IMR-90 (cell line): Measurements from ENCODE around the gene UBD. TPM values are rescaled to one million over a fixed set of nuclear protein-coding genes. Genes with fewer than 3 reads are reported as not detected.

Source experiments
- ATAC-seq: fragments of 200-7000 bp; cut with Tn5 transposase; 2 replicates; pipeline ENCODE4 v1.9.1; 2020; ENCODE audit warnings: low read depth, mild to moderate bottlenecking, moderate library complexity
- BruUV-seq: library from RNA; stranded (reverse); fragments of 400-500 nt; replicated peaks from 2 replicates; lab custom pipeline; 2021; lab: Mats Ljungman, UMichigan
- CTCF ChIA-PET: fragments of 300-600 bp; formaldehyde crosslinking; extraction: SDS; loops from one replicate; lab custom pipeline; 2021; ENCODE audit warnings: antibody characterized with exemption; lab: Yijun Ruan, JAX
- POLR2A ChIA-PET: fragments of 300-600 bp; sonication (Branson Sonifier 250); formaldehyde crosslinking; loops from one replicate; lab custom pipeline; 2022; ENCODE audit warnings: antibody characterized with exemption; ENCODE audit not compliant: unreplicated experiment; lab: Charles Lee
- DNase-seq: peaks from one replicate; pipeline ENCODE4 v3.0.0; 2013
- H2AFZ ChIP-seq: replicated peaks from 2 replicates; pipeline ENCODE3; 2013; ENCODE audit warnings: low read length, mild to moderate bottlenecking; ENCODE audit not compliant: poor library complexity
- H2AK5ac ChIP-seq: 2 replicates; pipeline ENCODE4 v1.6.1; 2013; ENCODE audit warnings: low read depth, low read length, inconsistent platforms
- H2AK9ac ChIP-seq: replicated peaks from 2 replicates; pipeline ENCODE3; 2013; ENCODE audit warnings: mild to moderate bottlenecking, low read depth, low read length, moderate library complexity; ENCODE audit not compliant: poor library complexity
- H2BK120ac ChIP-seq: 2 replicates; pipeline ENCODE4 v1.6.1; 2013; ENCODE audit warnings: low read depth, low read length, inconsistent platforms
- H2BK15ac ChIP-seq: 3 replicates; pipeline ENCODE4 v1.6.1; 2013; ENCODE audit warnings: low read depth, low read length, inconsistent platforms
- H2BK20ac ChIP-seq: 2 replicates; pipeline ENCODE4 v1.6.1; 2013; ENCODE audit warnings: low read depth, mild to moderate bottlenecking, inconsistent platforms, low read length, moderate library complexity
- H2BK5ac ChIP-seq: 2 replicates; pipeline ENCODE4 v1.6.1; 2013; ENCODE audit warnings: mild to moderate bottlenecking, low read depth, low read length, inconsistent platforms; ENCODE audit not compliant: poor library complexity, severe bottlenecking
- H3K14ac ChIP-seq: replicated peaks from 2 replicates; pipeline ENCODE4 v1.6.1; 2013; ENCODE audit warnings: low read depth, low read length, inconsistent platforms
- H3K18ac ChIP-seq: 2 replicates; pipeline ENCODE4 v1.6.1; 2013; ENCODE audit warnings: low read depth, low read length, control low read depth
- H3K23ac ChIP-seq: 2 replicates; pipeline ENCODE4 v1.6.1; 2013; ENCODE audit warnings: low read depth, low read length, inconsistent platforms
- H3K27ac ChIP-seq: 2 replicates; pipeline ENCODE4 v1.5.1; 2013; ENCODE audit warnings: mild to moderate bottlenecking, control low read depth, low read length; ENCODE audit not compliant: insufficient read depth
- H3K27me3 ChIP-seq: 2 replicates; pipeline ENCODE4 v1.6.1; 2013; ENCODE audit warnings: low read length; ENCODE audit not compliant: control insufficient read depth, insufficient read depth
- H3K36me3 ChIP-seq: 2 replicates; pipeline ENCODE4 v1.6.1; 2013; ENCODE audit warnings: low read length, mixed read lengths; ENCODE audit not compliant: control insufficient read depth, insufficient read depth
- H3K4ac ChIP-seq: 2 replicates; pipeline ENCODE4 v1.6.1; 2013; ENCODE audit warnings: low read depth, low read length, inconsistent platforms
- H3K4me1 ChIP-seq: 2 replicates; pipeline ENCODE4 v1.6.1; 2013; ENCODE audit warnings: low read length, mixed read lengths; ENCODE audit not compliant: control insufficient read depth, insufficient read depth
- H3K4me2 ChIP-seq: 2 replicates; pipeline ENCODE4 v1.6.1; 2013; ENCODE audit warnings: low read depth, mild to moderate bottlenecking, control low read depth, low read length, moderate library complexity
- H3K4me3 ChIP-seq: 2 replicates; pipeline ENCODE4 v1.5.1; 2013; ENCODE audit warnings: low read depth, mild to moderate bottlenecking, control low read depth, low read length, moderate library complexity; ENCODE audit not compliant: insufficient read depth
- H3K56ac ChIP-seq: 2 replicates; pipeline ENCODE4 v1.6.1; 2013; ENCODE audit warnings: low read length, inconsistent platforms; ENCODE audit not compliant: insufficient read depth; ENCODE audit errors: extremely low read depth
- H3K79me1 ChIP-seq, 2 experiments: 2 replicates each; pipeline ENCODE4 v1.6.1; 2013; ENCODE audit warnings: low read length in 2 of 2, inconsistent platforms in 1 of 2, low read depth in 1 of 2
- H3K9ac ChIP-seq: 2 replicates; pipeline ENCODE4 v1.6.1; 2013; ENCODE audit warnings: low read depth, low read length, control low read depth
- H3K9me1 ChIP-seq: 2 replicates; pipeline ENCODE4 v1.6.1; 2013; ENCODE audit warnings: low read length, inconsistent platforms; ENCODE audit not compliant: insufficient read depth
- H3K9me3 ChIP-seq: 2 replicates; pipeline ENCODE4 v1.6.1; 2013; ENCODE audit warnings: low read length; ENCODE audit not compliant: control insufficient read depth, insufficient read depth
- H4K20me1 ChIP-seq: 2 replicates; pipeline ENCODE4 v1.6.1; 2013; ENCODE audit warnings: low read length, inconsistent platforms; ENCODE audit not compliant: insufficient read depth
- H4K5ac ChIP-seq: 2 replicates; pipeline ENCODE4 v1.6.1; 2013; ENCODE audit warnings: mild to moderate bottlenecking, low read depth, low read length, control low read depth
- H4K8ac ChIP-seq, 2 experiments: 2 replicates each; pipeline ENCODE4 v1.6.1; 2013; ENCODE audit warnings: low read depth in 2 of 2, low read length in 2 of 2, control low read depth in 1 of 2, inconsistent platforms in 1 of 2
- H4K91ac ChIP-seq: 2 replicates; pipeline ENCODE4 v1.6.1; 2013; ENCODE audit warnings: low read depth, low read length, inconsistent platforms; ENCODE audit not compliant: insufficient read depth
- CEBPB ChIP-seq: IDR thresholded peaks from 2 replicates; pipeline ENCODE4 v1.6.1; 2012; ENCODE audit warnings: low read depth, low read length, improper control_type of control experiment
- WGBS, 2 experiments: methylation state at CpG; one replicate each; pipeline versions ENCODE4 v1.1.5 to v1.1.7; 2013; ENCODE audit warnings: missing lambda C conversion rate in 2 of 2; ENCODE audit not compliant: insufficient read length in 1 of 2; ENCODE audit errors: extremely low coverage in 2 of 2; 5-methylcytosine and 5-hydroxymethylcytosine counted together
- dilution Hi-C: fragments of 300-500 bp; cut with HindIII; formaldehyde crosslinking; loops from one replicate; pipeline ENCODE4 v1.14.3; 2018; ENCODE audit warnings: low sequenced_read_pairs; ENCODE audit not compliant: unreplicated experiment
- in situ Hi-C: fragments of 300-500 bp; cut with MboI; formaldehyde crosslinking; loops from 3 replicates; pipeline ENCODE4 v1.14.3; 2019; ENCODE audit warnings: low sequenced_read_pairs, inconsistent platforms, mixed read lengths
- intact Hi-C: fragments of 100-400 bp; cut with micrococcal nuclease; formaldehyde crosslinking; loops from 2 replicates; pipeline ENCODE4 v1.10.0; 2022
- polyA plus RNA-seq, 3 experiments: library from polyadenylated mRNA; depleted of rRNA; stranded (reverse); fragments of >200 nt; gene quantifications; 2 replicates each; pipeline ENCODE4 v1.2.3, GENCODE V29; 2012; ENCODE audit warnings: low replicate concordance in 1 of 3
- total RNA-seq: library from RNA; depleted of rRNA; stranded (reverse); fragments of >200 nt; gene quantifications from 2 replicates; pipeline ENCODE4 v1.2.3, GENCODE V29; 2012
- TF ChIP-seq, protein P1 (sequence below): conservative IDR thresholded peaks from 2 replicates; pipeline ENCODE4 v1.5.1; 2012; ENCODE audit warnings: mild to moderate bottlenecking, low read depth, low read length, improper control_type of control experiment

UBD gene
- total and polyA plus RNA-seq, 2 of the 4 experiments (the other 2 are of a cell fraction), result not detected

DNA sequence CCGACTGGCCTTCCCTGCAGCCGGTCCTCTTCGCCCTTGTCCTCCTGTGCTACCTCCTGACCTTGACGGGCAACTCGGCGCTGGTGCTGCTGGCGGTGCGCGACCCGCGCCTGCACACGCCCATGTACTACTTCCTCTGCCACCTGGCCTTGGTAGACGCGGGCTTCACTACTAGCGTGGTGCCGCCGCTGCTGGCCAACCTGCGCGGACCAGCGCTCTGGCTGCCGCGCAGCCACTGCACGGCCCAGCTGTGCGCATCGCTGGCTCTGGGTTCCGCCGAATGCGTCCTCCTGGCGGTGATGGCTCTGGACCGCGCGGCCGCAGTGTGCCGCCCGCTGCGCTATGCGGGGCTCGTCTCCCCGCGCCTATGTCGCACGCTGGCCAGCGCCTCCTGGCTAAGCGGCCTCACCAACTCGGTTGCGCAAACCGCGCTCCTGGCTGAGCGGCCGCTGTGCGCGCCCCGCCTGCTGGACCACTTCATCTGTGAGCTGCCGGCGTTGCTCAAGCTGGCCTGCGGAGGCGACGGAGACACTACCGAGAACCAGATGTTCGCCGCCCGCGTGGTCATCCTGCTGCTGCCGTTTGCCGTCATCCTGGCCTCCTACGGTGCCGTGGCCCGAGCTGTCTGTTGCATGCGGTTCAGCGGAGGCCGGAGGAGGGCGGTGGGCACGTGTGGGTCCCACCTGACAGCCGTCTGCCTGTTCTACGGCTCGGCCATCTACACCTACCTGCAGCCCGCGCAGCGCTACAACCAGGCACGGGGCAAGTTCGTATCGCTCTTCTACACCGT, 6.1 kb downstream of the UBD start:
- Histone ChIP-seq H3K4me1 (peaks cover 2% of the 10 kb centered on the region; the same call in 1 of the 2 replicates), H3K4me2 (peak overlapping the region; percentile 23; the same call in 1 of the 2 replicates), H2BK15ac (no peak overlapping the region), H3K56ac (no peak overlapping the region), H4K5ac (no peak overlapping the region), H2BK5ac (no peak overlapping the region), H4K20me1 (no peaks in the 10 kb centered on the region), H2AK5ac (no peak overlapping the region), H2BK120ac (no peak overlapping the region), H3K79me1 (no peaks in the 10 kb centered on the region), H3K9ac (no peak overlapping the region), H3K9me3 (no peaks in the 10 kb centered on the region), H3K14ac (no peak overlapping the region), H3K4me3 (no peak overlapping the region; the same call in 1 of the 2 replicates), H3K36me3 (no peaks in the 10 kb centered on the region), H3K27me3 (peaks cover 15% of the 10 kb centered on the region), H3K23ac (no peak overlapping the region), H3K27ac (no peak overlapping the region), H2AK9ac (no peak overlapping the region), H3K4ac (no peak overlapping the region), H4K8ac (no peak overlapping the region), H2AFZ (peak overlapping the region; percentile 59), H2BK20ac (no peak overlapping the region), H4K91ac (no peak overlapping the region), H3K18ac (no peak overlapping the region), H3K9me1 (no peaks in the 10 kb centered on the region)
- DNase-seq, result peak; percentile 54
- intact Hi-C loops (no loop called here), dilution Hi-C loops (no loop called here), in situ Hi-C loops (no loop called here)
- peak; percentile 77 for ATAC-seq
- BruUV-seq, result no TSS peak
- WGBS, 2 experiments, result 0% methylated on average over 29 of the region's 83 CpGs; no CpG with 5 or more reads in 1 of the 2 experiments
- ChIA-PET CTCF (no interaction called here), POLR2A (no interaction called here)
- TF ChIP-seq, protein P1, sequence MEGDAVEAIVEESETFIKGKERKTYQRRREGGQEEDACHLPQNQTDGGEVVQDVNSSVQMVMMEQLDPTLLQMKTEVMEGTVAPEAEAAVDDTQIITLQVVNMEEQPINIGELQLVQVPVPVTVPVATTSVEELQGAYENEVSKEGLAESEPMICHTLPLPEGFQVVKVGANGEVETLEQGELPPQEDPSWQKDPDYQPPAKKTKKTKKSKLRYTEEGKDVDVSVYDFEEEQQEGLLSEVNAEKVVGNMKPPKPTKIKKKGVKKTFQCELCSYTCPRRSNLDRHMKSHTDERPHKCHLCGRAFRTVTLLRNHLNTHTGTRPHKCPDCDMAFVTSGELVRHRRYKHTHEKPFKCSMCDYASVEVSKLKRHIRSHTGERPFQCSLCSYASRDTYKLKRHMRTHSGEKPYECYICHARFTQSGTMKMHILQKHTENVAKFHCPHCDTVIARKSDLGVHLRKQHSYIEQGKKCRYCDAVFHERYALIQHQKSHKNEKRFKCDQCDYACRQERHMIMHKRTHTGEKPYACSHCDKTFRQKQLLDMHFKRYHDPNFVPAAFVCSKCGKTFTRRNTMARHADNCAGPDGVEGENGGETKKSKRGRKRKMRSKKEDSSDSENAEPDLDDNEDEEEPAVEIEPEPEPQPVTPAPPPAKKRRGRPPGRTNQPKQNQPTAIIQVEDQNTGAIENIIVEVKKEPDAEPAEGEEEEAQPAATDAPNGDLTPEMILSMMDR, result no peak
- peak; percentile 87 for TF ChIP-seq CEBPB
